ENCODE data around the gene COL6A3.

The COL6A3 gene

GRCh38 chr2:237310515-237311114, 103.3 kb downstream of the COL6A3 start:
- H3K27ac ChIP-seq (ENCODE audit: extremely low read depth, low read depth, low read length): no peak overlapping the region
- no peaks in the 10 kb centered on the region for H3K4me1 ChIP-seq (ENCODE audit: control insufficient read depth, insufficient read depth, low read length)
- ChIA-PET POLR2A (no interaction called here), CTCF (no interaction called here)
- H3K9me3 ChIP-seq (ENCODE audit: control insufficient read depth, insufficient read depth, low read depth, low read length): no peaks in the 10 kb centered on the region
- no peak overlapping the region for H3K4me3 ChIP-seq (ENCODE audit: low read depth, low read length)
- TF ChIP-seq TCF7L2 (IDR thresholded peaks at IDR 0.05; ENCODE audit: borderline replicate concordance, low read depth, low read length) (no peak), GFI1B (tag by site-specific recombination; IDR thresholded peaks at IDR 0.05) (no peak), ZNF223 (tag by site-specific recombination; IDR thresholded peaks at IDR 0.05) (no peak), ZBTB1 (tag by site-specific recombination; IDR thresholded peaks at IDR 0.05) (no peak), ZNF449 (tag by site-specific recombination; IDR thresholded peaks at IDR 0.05) (no peak), AEBP2 (tag by site-specific recombination; IDR thresholded peaks at IDR 0.05; ENCODE audit: borderline replicate concordance) (no peak), ZFHX2 (tag by site-specific recombination; conservative IDR thresholded peaks at IDR 0.05) (no peak), ZNF660 (tag by site-specific recombination; IDR thresholded peaks at IDR 0.05) (no peak), ZNF302 (tag by site-specific recombination; IDR thresholded peaks at IDR 0.05; ENCODE audit: low read depth) (no peak), ZSCAN16 (tag by site-specific recombination; IDR thresholded peaks at IDR 0.05) (no peak), ZNF626 (tag by site-specific recombination; IDR thresholded peaks at IDR 0.05) (no peak), ZNF16 (tag by site-specific recombination; IDR thresholded peaks at IDR 0.05; ENCODE audit: low read depth) (no peak), ZNF266 (tag by site-specific recombination; IDR thresholded peaks at IDR 0.05; ENCODE audit: low read depth) (no peak), PRDM4 (tag by site-specific recombination; IDR thresholded peaks at IDR 0.05) (no peak)
- no peaks in the 10 kb centered on the region for H3K36me3 ChIP-seq (ENCODE audit: control insufficient read depth in 2 of 2, insufficient read depth in 1 of 2, low read length in 2 of 2)

- ChIA-PET CTCF (no interaction called here), POLR2A (no interaction called here)
- Histone ChIP-seq H3K27ac (ENCODE audit: extremely low read depth, low read depth, low read length) (no peak overlapping the region), H3K4me1 (ENCODE audit: control insufficient read depth, insufficient read depth, low read length) (no peaks in the 10 kb centered on the region), H3K36me3 (ENCODE audit: control insufficient read depth in 2 of 2, insufficient read depth in 1 of 2, low read length in 2 of 2) (no peaks in the 10 kb centered on the region), H3K9me3 (ENCODE audit: control insufficient read depth, insufficient read depth, low read depth, low read length) (no peaks in the 10 kb centered on the region), H3K4me3 (ENCODE audit: low read depth, low read length) (no peak overlapping the region)
- no peak for TF ChIP-seq ZNF121 (tag by site-specific recombination; IDR thresholded peaks at IDR 0.05)
- no peak for TF ChIP-seq REST (tag by site-specific recombination; IDR thresholded peaks at IDR 0.05)
- TF ChIP-seq WT1 (tag by site-specific recombination; IDR thresholded peaks at IDR 0.05): no peak
- no peak for TF ChIP-seq ZNF16 (tag by site-specific recombination; IDR thresholded peaks at IDR 0.05; ENCODE audit: low read depth)
- no peak for TF ChIP-seq ZNF148 (tag by site-specific recombination; IDR thresholded peaks at IDR 0.05; ENCODE audit: borderline replicate concordance)
- no peak for TF ChIP-seq ZNF132 (tag by site-specific recombination; IDR thresholded peaks at IDR 0.05; ENCODE audit: borderline replicate concordance)
- TF ChIP-seq ZNF433 (tag by site-specific recombination; IDR thresholded peaks at IDR 0.05; ENCODE audit: low read depth): no peak
- no peak for TF ChIP-seq ZNF548 (tag by site-specific recombination; IDR thresholded peaks at IDR 0.05)
- TF ChIP-seq ZFP41 (tag by site-specific recombination; IDR thresholded peaks at IDR 0.05; ENCODE audit: borderline replicate concordance): no peak
- no peak for TF ChIP-seq ZNF580 (tag by site-specific recombination; IDR thresholded peaks at IDR 0.05)
- TF ChIP-seq ZNF10 (tag by site-specific recombination; IDR thresholded peaks at IDR 0.05): no peak
These were observed 104.5 kb downstream of the COL6A3 start for GRCh38 chr2:237309416-237309815.
